HG02981 (cell line): ENCODE measurements around the gene CKM.
A peak's percentile ranks its signal among the peaks of the same experiment; 100 is the strongest.

Experiments
- ATAC-seq: cut with Tn5 transposase; IDR thresholded peaks from one replicate; pipeline ENCODE4 v1.9.1; 2021; ENCODE audit warnings: mild to moderate bottlenecking, moderate library complexity; ENCODE audit not compliant: unreplicated experiment

The CKM gene

GRCh38 chr19:45322744-45323281 is at the start of gene CKM:
CKM (minus strand) TSS chr19:45322875; CDS start chr19:45319713, 3,162 bp downstream.
- no peak for ATAC-seq

GRCh38 chr19:45370410-45371204 is 47.9 kb upstream of the CKM start, which contains the start of gene ERCC2:
ERCC2 (minus strand) TSS chr19:45370573; CDS start chr19:45370540, 33 bp downstream.
- peak; percentile 93 for ATAC-seq

GRCh38 chr19:45368737-45369340 is 46.2 kb upstream of the CKM start:
- ATAC-seq, result no peak

- no peak for ATAC-seq
These were observed 45.5 kb upstream of the CKM start for GRCh38 chr19:45368127-45368526.

GRCh38 chr19:45364696-45365095 is 42.0 kb upstream of the CKM start:
- no peak for ATAC-seq

GRCh38 chr19:45363861-45364459 is 41.3 kb upstream of the CKM start:
- no peak for ATAC-seq

GRCh38 chr19:45362291-45362690 is 39.6 kb upstream of the CKM start:
- ATAC-seq, result no peak

GRCh38 chr19:45361608-45362007 is 38.9 kb upstream of the CKM start:
- ATAC-seq, result no peak

- ATAC-seq, result no peak
These were observed 35.6 kb upstream of the CKM start for GRCh38 chr19:45358213-45358792.

- no peak for ATAC-seq
These were observed 34.7 kb upstream of the CKM start for GRCh38 chr19:45357445-45357783.

- no peak for ATAC-seq
These were observed 34.2 kb upstream of the CKM start for GRCh38 chr19:45356760-45357444.

GRCh38 chr19:45355910-45356309 is 33.2 kb upstream of the CKM start:
- no peak for ATAC-seq

- no peak for ATAC-seq
These were observed 32.7 kb upstream of the CKM start for GRCh38 chr19:45355402-45355801.

GRCh38 chr19:45354241-45354842 is 31.7 kb upstream of the CKM start:
- no peak for ATAC-seq

- ATAC-seq, result no peak
These were observed 30.5 kb upstream of the CKM start for GRCh38 chr19:45352914-45353796.

GRCh38 chr19:45352471-45352870 is 29.8 kb upstream of the CKM start:
- no peak for ATAC-seq

GRCh38 chr19:45352062-45352461 is 29.4 kb upstream of the CKM start:
- no peak for ATAC-seq

GRCh38 chr19:45351401-45351952 is 28.8 kb upstream of the CKM start:
- ATAC-seq, result no peak

GRCh38 chr19:45350477-45351058 is 27.9 kb upstream of the CKM start:
- no peak for ATAC-seq
